Hematopoietic multipotent progenitor cell (in vitro differentiated cells): ENCODE measurements around the gene DIABLO. TPM values are rescaled to one million over a fixed set of nuclear protein-coding genes. Genes with fewer than 3 reads are reported as not detected.
"Not testable (repeated sequence)": the region's sequence is repeated elsewhere in the genome, so short reads cannot be mapped to it uniquely, and the experiment has no call there.

ENCODE experiments used
- DNase-seq, 3 donors: peaks; one replicate each; pipeline ENCODE4 v3.0.0-alpha.2; 2011 to 2015; ENCODE audit warnings: low read depth in 2 of 3, low spot score in 2 of 3
- total RNA-seq: library from RNA; depleted of rRNA; stranded (reverse); fragments of >200 nt; gene quantifications from one replicate; pipeline ENCODE4 v1.2.3, GENCODE V29; 2012

DIABLO gene
- total RNA-seq, 1 donor, result 86.7 TPM

- DNase-seq, result no peak
These were observed 10.1 kb downstream of the DIABLO start for GRCh38 chr12:122215771-122216170.

- DNase-seq, result no peak
These were observed 17.6 kb downstream of the DIABLO start for GRCh38 chr12:122208073-122208820.

GRCh38 chr12:122207391-122207790, 18.5 kb downstream of the DIABLO start:
- DNase-seq, result no peak

- DNase-seq, result no peak
These were observed 18.9 kb downstream of the DIABLO start for GRCh38 chr12:122206976-122207375.

- no peak for DNase-seq
These were observed 19.6 kb downstream of the DIABLO start for GRCh38 chr12:122206111-122206881.

GRCh38 chr12:122205053-122205925, 20.6 kb downstream of the DIABLO start:
- no peak for DNase-seq

- DNase-seq, result no peak
These were observed 21.4 kb downstream of the DIABLO start for GRCh38 chr12:122204167-122205052.

GRCh38 chr12:122203301-122204166, 22.3 kb downstream of the DIABLO start, which contains the start of gene B3GNT4:
Gene B3GNT4, plus strand, starts transcription at chr12:122203709. Its CDS starts 910 bp downstream, at chr12:122204619.
- peak in 2 of 3 donors; percentile 31 to 43 for DNase-seq

GRCh38 chr12:122202811-122203210, 23.0 kb downstream of the DIABLO start:
- not testable (repeated sequence) for DNase-seq

- no peak for DNase-seq
These were observed 23.8 kb downstream of the DIABLO start for GRCh38 chr12:122202017-122202416.

GRCh38 chr12:122201381-122201780, 24.5 kb downstream of the DIABLO start:
- no peak for DNase-seq

- no peak for DNase-seq
These were observed 25.2 kb downstream of the DIABLO start for GRCh38 chr12:122200541-122201175.

- DNase-seq, result no peak
These were observed 26.1 kb downstream of the DIABLO start for GRCh38 chr12:122199484-122200355.

GRCh38 chr12:122197612-122197966, 28.3 kb downstream of the DIABLO start:
- DNase-seq, result no peak

GRCh38 chr12:122195405-122195804, 30.4 kb downstream of the DIABLO start:
- no peak for DNase-seq

GRCh38 chr12:122194804-122195203, 31.0 kb downstream of the DIABLO start:
- DNase-seq, result no peak

- no peak for DNase-seq
These were observed 33.4 kb downstream of the DIABLO start for GRCh38 chr12:122192441-122192840.
